Rectal smooth muscle tissue (tissue), 1 donor: ENCODE data around the gene AP3S1.
"Not testable (repeated sequence)": the region's sequence is repeated elsewhere in the genome, so short reads cannot be mapped to it uniquely, and the experiment has no call there.

ENCODE experiments used
- H3K27ac ChIP-seq: one replicate; pipeline ENCODE4 v1.7.0; 2013; ENCODE audit warnings: low read depth, low read length, inconsistent platforms
- H3K27me3 ChIP-seq: one replicate; pipeline ENCODE4 v1.7.0; 2013; ENCODE audit warnings: low read length; ENCODE audit not compliant: control insufficient read depth, insufficient read depth
- H3K36me3 ChIP-seq: one replicate; pipeline ENCODE4 v1.7.0; 2013; ENCODE audit warnings: low read length; ENCODE audit not compliant: control insufficient read depth, insufficient read depth
- H3K4me1 ChIP-seq: one replicate; pipeline ENCODE4 v1.7.0; 2013; ENCODE audit warnings: low read length; ENCODE audit not compliant: control insufficient read depth, insufficient read depth
- H3K4me3 ChIP-seq: one replicate; pipeline ENCODE4 v1.7.0; 2013; ENCODE audit warnings: low read length
- H3K9ac ChIP-seq: one replicate; pipeline ENCODE4 v1.7.0; 2013; ENCODE audit warnings: low read length

Gene AP3S1

GRCh38 chr5:115892021-115892420, 50.3 kb downstream of the AP3S1 start:
- Histone ChIP-seq H3K36me3 (no peaks in the 10 kb centered on the region), H3K4me3 (no peak overlapping the region), H3K27me3 (no peaks in the 10 kb centered on the region), H3K4me1 (no peaks in the 10 kb centered on the region), H3K9ac (no peak overlapping the region), H3K27ac (no peak overlapping the region)

DNA sequence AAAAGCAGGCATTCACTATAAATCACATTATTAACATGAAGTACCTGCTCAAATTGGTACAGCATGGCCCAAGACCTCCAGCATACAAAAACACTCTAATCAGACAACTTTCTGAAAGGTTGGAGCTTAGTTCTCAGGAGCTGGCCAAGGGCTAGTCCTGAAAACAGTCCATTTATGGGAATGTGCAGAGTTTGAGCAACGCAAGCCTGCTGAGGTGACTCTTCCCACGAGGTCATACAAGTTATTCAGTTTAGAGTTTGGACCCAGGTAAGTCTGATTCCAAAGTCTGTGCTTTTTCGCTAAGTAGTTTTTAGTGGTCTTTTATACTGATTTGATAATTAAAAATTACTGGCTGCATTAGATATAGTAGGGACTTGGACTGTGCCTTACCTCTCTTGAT, 52.6 kb downstream of the AP3S1 start:
- Histone ChIP-seq H3K36me3 (no peaks in the 10 kb centered on the region), H3K4me1 (no peaks in the 10 kb centered on the region), H3K27ac (no peak overlapping the region), H3K9ac (no peak overlapping the region), H3K4me3 (no peak overlapping the region), H3K27me3 (no peaks in the 10 kb centered on the region)

DNA sequence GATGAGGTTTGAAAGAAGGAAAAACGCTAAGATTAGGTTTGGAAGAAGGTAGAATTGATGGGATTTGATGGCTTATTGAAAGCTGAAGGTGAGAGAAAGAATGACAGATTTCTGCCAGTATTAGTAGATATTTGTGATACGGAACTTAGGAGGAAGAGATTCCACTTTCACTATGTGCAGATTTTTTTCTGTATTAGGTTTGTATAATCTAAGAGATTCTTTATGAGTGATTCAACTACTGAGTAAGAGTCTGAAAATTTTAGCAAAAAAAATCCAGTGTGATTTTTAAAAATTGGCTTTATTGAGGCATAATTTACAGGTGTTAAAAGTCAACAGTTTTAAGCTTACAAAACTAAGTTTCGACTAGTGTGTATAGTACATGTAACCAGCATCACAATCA, 54.1 kb downstream of the AP3S1 start:
- no peaks in the 10 kb centered on the region for H3K36me3 ChIP-seq
- H3K4me1 ChIP-seq: no peaks in the 10 kb centered on the region
- no peaks in the 10 kb centered on the region for H3K27me3 ChIP-seq
- H3K4me3 ChIP-seq: no peak overlapping the region
- no peak overlapping the region for H3K9ac ChIP-seq
- no peak overlapping the region for H3K27ac ChIP-seq

GRCh38 chr5:115898656-115899055, 56.9 kb downstream of the AP3S1 start:
- H3K4me3 ChIP-seq: no peak overlapping the region
- no peaks in the 10 kb centered on the region for H3K4me1 ChIP-seq
- no peak overlapping the region for H3K9ac ChIP-seq
- no peaks in the 10 kb centered on the region for H3K36me3 ChIP-seq
- H3K27me3 ChIP-seq: no peaks in the 10 kb centered on the region
- no peak overlapping the region for H3K27ac ChIP-seq

- no peak overlapping the region for H3K4me3 ChIP-seq
- H3K27me3 ChIP-seq: no peaks in the 10 kb centered on the region
- H3K9ac ChIP-seq: no peak overlapping the region
- no peaks in the 10 kb centered on the region for H3K36me3 ChIP-seq
- no peak overlapping the region for H3K27ac ChIP-seq
- no peaks in the 10 kb centered on the region for H3K4me1 ChIP-seq
These were observed 65.4 kb downstream of the AP3S1 start for GRCh38 chr5:115907177-115907576.

DNA sequence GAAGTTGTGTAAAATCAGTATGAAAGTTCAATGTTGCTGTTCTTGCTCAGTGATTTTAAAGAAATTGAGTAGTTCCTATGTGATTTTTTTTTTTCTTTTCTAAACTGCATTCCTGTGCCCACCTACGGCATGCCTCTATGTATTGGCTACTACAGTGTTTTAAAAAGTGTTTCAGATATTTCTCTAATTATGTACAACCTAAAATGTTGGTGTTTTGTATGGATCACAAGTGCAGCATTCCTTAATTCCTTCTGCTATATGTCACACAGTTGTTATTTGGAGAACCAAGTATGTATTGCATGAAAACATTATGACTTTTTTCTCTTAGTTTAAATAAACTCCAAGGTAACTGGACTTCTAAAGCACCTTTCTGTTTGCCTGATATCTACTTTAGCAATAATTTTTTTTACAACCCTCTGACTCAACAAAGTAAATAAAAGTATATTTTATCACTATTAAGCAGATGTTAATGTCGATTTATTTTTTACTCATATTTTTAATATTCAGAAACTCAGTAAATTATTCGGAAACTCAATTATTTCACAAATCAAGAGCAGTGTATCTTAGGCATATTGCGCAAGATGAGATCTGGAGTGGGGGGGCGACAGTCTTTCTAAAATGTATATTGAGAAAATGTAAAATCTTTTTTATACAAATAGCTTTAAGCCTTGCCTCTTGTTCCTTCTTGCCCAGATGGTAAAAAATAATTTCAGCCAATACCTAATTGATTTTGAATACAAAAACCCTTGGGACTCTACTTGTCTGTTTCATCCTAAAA, 72.1 kb downstream of the AP3S1 start:
- H3K36me3 ChIP-seq, H3K4me1 ChIP-seq, H3K27ac ChIP-seq, H3K4me3 ChIP-seq, H3K27me3 ChIP-seq, H3K9ac ChIP-seq: not testable (repeated sequence)

DNA sequence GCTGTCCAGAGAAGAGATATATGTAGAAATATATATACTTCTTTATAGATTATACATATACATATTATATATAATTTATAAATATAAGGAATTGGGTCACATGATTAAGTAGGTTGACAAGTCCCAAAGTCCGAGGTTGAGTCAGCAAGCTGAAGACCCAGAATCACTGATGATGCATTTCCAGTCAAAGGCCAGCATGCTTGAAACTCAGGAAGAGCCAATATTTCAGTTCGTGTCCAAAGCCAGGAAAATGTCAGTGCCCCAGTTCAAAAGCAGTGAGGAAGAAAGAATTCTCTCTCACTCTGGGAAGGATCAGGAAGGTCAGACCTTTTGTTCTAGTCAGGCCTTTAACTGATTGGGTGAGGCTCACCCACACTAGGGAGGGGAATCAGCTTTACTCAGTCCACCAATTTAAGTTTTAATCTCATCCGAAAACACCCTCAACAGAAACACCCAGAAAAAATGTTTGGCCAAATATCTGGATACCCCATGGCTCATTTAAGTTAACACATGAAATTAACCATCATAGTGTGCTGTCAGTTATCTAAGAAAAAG, 78.5 kb downstream of the AP3S1 start:
- no peak overlapping the region for H3K4me3 ChIP-seq
- H3K4me1 ChIP-seq: no peaks in the 10 kb centered on the region
- H3K27ac ChIP-seq: no peak overlapping the region
- H3K27me3 ChIP-seq: no peaks in the 10 kb centered on the region
- H3K9ac ChIP-seq: no peak overlapping the region
- no peaks in the 10 kb centered on the region for H3K36me3 ChIP-seq

GRCh38 chr5:115928578-115929407, 87.1 kb downstream of the AP3S1 start:
- not testable (repeated sequence) for H3K36me3 ChIP-seq, H3K9ac ChIP-seq, H3K27ac ChIP-seq, H3K4me1 ChIP-seq, H3K27me3 ChIP-seq, H3K4me3 ChIP-seq

GRCh38 chr5:115930171-115930570, 88.4 kb downstream of the AP3S1 start:
- not testable (repeated sequence) for H3K36me3 ChIP-seq, H3K9ac ChIP-seq, H3K27me3 ChIP-seq, H3K27ac ChIP-seq, H3K4me1 ChIP-seq, H3K4me3 ChIP-seq

GRCh38 chr5:115930630-115931337, 89.0 kb downstream of the AP3S1 start:
- Histone ChIP-seq H3K36me3 (no peaks in the 10 kb centered on the region), H3K27me3 (no peaks in the 10 kb centered on the region), H3K27ac (no peak overlapping the region), H3K4me1 (no peaks in the 10 kb centered on the region), H3K4me3 (no peak overlapping the region), H3K9ac (no peak overlapping the region)

GRCh38 chr5:115932991-115933390, 91.3 kb downstream of the AP3S1 start:
- Histone ChIP-seq H3K27ac (no peak overlapping the region), H3K36me3 (no peaks in the 10 kb centered on the region), H3K27me3 (no peaks in the 10 kb centered on the region), H3K4me1 (no peaks in the 10 kb centered on the region), H3K4me3 (no peak overlapping the region), H3K9ac (no peak overlapping the region)

GRCh38 chr5:115934388-115934974, 92.7 kb downstream of the AP3S1 start:
- no peaks in the 10 kb centered on the region for H3K4me1 ChIP-seq
- no peaks in the 10 kb centered on the region for H3K36me3 ChIP-seq
- no peak overlapping the region for H3K27ac ChIP-seq
- H3K4me3 ChIP-seq: no peak overlapping the region
- H3K27me3 ChIP-seq: no peaks in the 10 kb centered on the region
- H3K9ac ChIP-seq: no peak overlapping the region
